OCI-LY7 (cell line): Measurements from ENCODE around the gene RUNX1.

Experiments used
- EZH2phosphoT487 ChIP-seq: fragments of 200-600 bp; sonication (generic); IDR thresholded peaks from 2 replicates; pipeline ENCODE4 v1.6.1; 2018; ENCODE audit warnings: low read depth, borderline replicate concordance, mild to moderate bottlenecking, mixed run types, antibody characterized with exemption, low read length, moderate library complexity, mixed read lengths
- TF ChIP-seq, protein P1 (sequence below): fragments of 200-600 bp; sonication (generic); conservative IDR thresholded peaks from 2 replicates; pipeline ENCODE4 v1.5.1; 2014; ENCODE audit warnings: mild to moderate bottlenecking, antibody characterized with exemption, low read length, moderate library complexity, mixed read lengths

DNA sequence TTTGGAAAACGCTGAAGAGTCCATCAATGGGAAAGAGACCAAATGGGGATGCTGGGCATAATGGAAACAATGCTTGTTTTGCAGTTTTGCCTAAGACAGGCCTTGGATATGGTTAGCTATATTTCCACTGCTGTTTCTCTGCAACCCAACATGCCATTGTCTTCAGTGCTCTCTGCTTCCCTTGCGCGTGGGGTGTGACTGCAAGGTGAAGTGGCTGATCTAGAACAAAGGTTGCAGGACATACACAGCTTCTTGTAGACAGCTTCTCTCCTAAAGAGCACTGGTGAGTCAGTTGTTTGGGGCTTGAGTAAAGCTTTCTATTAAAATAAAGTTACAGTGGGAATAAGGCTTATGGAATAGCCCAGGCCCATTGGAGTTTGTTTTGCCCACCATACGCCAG is 33.0 kb downstream of the RUNX1 start:
- no peak for TF ChIP-seq EZH2phosphoT487
- TF ChIP-seq, protein P1, sequence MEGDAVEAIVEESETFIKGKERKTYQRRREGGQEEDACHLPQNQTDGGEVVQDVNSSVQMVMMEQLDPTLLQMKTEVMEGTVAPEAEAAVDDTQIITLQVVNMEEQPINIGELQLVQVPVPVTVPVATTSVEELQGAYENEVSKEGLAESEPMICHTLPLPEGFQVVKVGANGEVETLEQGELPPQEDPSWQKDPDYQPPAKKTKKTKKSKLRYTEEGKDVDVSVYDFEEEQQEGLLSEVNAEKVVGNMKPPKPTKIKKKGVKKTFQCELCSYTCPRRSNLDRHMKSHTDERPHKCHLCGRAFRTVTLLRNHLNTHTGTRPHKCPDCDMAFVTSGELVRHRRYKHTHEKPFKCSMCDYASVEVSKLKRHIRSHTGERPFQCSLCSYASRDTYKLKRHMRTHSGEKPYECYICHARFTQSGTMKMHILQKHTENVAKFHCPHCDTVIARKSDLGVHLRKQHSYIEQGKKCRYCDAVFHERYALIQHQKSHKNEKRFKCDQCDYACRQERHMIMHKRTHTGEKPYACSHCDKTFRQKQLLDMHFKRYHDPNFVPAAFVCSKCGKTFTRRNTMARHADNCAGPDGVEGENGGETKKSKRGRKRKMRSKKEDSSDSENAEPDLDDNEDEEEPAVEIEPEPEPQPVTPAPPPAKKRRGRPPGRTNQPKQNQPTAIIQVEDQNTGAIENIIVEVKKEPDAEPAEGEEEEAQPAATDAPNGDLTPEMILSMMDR = no peak
